PFSK-1 (cell line): ENCODE data around the gene TRIM29.

Experiments used
- POLR2AphosphoS5 ChIP-seq: IDR thresholded peaks from 2 replicates; pipeline ENCODE4 v1.6.1; 2012; ENCODE audit warnings: low read depth, mild to moderate bottlenecking, control low read depth, low read length, moderate library complexity
- SIN3A ChIP-seq: IDR thresholded peaks from 2 replicates; pipeline ENCODE4 v1.6.1; 2012; ENCODE audit warnings: mild to moderate bottlenecking, low read length, moderate library complexity, borderline replicate concordance; ENCODE audit not compliant: insufficient read depth
- TAF1 ChIP-seq: IDR thresholded peaks from 2 replicates; pipeline ENCODE4 v1.6.1; 2012; ENCODE audit warnings: low read length, control low read depth, borderline replicate concordance; ENCODE audit not compliant: insufficient read depth

GRCh38 chr11:120120805-120121335 is 17.0 kb downstream of the TRIM29 start:
- TF ChIP-seq POLR2AphosphoS5 (no peak), TAF1 (no peak), SIN3A (no peak)
